ENCODE measurements around the gene CXorf58.

- no peak for TF ChIP-seq POU6F1 (CRISPR knock-in tag; IDR thresholded peaks at IDR 0.05; ENCODE audit: borderline replicate concordance, low read depth)
- TF ChIP-seq ZNF70 (CRISPR knock-in tag; IDR thresholded peaks at IDR 0.05) = no peak
- TF ChIP-seq ARNTL (CRISPR knock-in tag; IDR thresholded peaks at IDR 0.05; ENCODE audit: borderline replicate concordance, low read depth) = no peak
Observed at GRCh38 chrX:23959781-23960180, 52.0 kb downstream of the CXorf58 start.
